ENCODE measurements around the gene POLN. TPM values are rescaled to one million over a fixed set of nuclear protein-coding genes. Genes with fewer than 3 reads are reported as not detected.

POLN gene
- polyA plus RNA-seq, 1 experiment = 0.35 TPM

- Histone ChIP-seq H3K4me3 (ENCODE audit: low read depth, low read length) (no peak overlapping the region), H3K27me3 (ENCODE audit: control insufficient read depth, insufficient read depth, low read length) (peaks cover 19% of the 10 kb centered on the region), H3K9me3 (ENCODE audit: control insufficient read depth, insufficient read depth, low read length) (no peaks in the 10 kb centered on the region), H3K27ac (ENCODE audit: low read depth, low read length) (no peak overlapping the region)
- no peak for DNase-seq (ENCODE audit: low read depth, low spot score)
- POLR2A ChIA-PET = interaction anchor here (0.6 kb wide), 1 partner anchor 322 kb away, joined by 3 read pairs; no protein-coding TSS in a partner anchor
- CTCF ChIA-PET = no interaction called here
- TF ChIP-seq CTCF (IDR thresholded peaks at IDR 0.05; ENCODE audit: low read depth, low read length) = no peak
These were observed 167.3 kb downstream of the POLN start for GRCh38 chr4:2074588-2074987.

GRCh38 chr4:2073808-2074481 lies 168.0 kb downstream of the POLN start:
- DNase-seq (ENCODE audit: low read depth, low spot score) = no peak
- peaks cover 16% of the 10 kb centered on the region for H3K27me3 ChIP-seq (ENCODE audit: control insufficient read depth, insufficient read depth, low read length)
- H3K9me3 ChIP-seq (ENCODE audit: control insufficient read depth, insufficient read depth, low read length) = no peaks in the 10 kb centered on the region
- ChIA-PET CTCF (no interaction called here), POLR2A (no interaction called here)
- H3K27ac ChIP-seq (ENCODE audit: low read depth, low read length) = no peak overlapping the region
- no peak for TF ChIP-seq CTCF (IDR thresholded peaks at IDR 0.05; ENCODE audit: low read depth, low read length)
- H3K4me3 ChIP-seq (ENCODE audit: low read depth, low read length) = no peak overlapping the region

DNA sequence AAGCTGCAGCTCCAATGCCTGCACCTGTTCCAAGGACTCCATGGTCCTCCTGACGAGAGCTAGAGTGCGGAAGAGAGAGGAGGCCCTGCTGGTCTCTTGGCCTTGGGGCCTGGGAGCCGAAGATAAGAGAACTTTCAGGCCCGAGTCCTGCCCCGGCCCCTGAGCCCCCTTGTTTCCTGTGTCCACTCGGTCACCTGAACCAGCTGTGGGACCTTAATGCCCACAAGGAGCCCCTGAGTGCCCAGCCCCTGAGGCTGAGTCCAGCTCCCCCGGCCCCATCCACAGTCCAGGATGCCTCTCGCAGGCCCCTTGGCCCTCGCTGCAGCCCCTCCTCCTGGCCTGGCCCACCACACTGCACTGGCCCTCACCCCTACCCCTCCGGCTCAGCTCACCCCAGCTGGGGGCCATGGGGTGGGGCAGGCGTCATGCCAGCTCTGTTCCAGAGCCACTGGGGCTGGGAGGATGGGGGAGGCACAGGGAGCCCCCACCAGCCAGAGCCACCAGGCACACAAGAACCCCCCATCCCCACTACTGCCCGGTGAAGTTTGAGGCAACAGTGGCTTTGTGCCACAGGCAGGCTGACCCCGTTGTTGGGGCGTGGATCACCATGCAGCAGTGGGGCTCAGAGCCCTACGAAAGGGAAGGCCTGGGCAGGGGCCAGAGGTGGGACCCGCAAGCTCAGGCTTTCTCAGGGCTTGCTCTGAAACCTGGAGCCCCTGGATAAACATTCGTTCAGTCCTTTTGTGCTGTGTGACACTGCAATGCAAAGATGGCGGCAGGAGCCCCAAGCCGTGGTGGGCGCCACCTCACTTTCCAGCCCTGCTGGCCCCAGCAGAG lies 168.7 kb downstream of the POLN start:
- POLR2A ChIA-PET = no interaction called here
- TF ChIP-seq CTCF (IDR thresholded peaks at IDR 0.05; ENCODE audit: low read depth, low read length) = no peak
- Histone ChIP-seq H3K27me3 (ENCODE audit: control insufficient read depth, insufficient read depth, low read length) (peaks cover 14% of the 10 kb centered on the region), H3K4me3 (ENCODE audit: low read depth, low read length) (no peak overlapping the region), H3K27ac (ENCODE audit: low read depth, low read length) (no peak overlapping the region), H3K9me3 (ENCODE audit: control insufficient read depth, insufficient read depth, low read length) (peaks cover 2% of the 10 kb centered on the region; the same call in 1 of the 2 replicates)
- CTCF ChIA-PET = no interaction called here
- DNase-seq (ENCODE audit: low read depth, low spot score) = no peak

DNA sequence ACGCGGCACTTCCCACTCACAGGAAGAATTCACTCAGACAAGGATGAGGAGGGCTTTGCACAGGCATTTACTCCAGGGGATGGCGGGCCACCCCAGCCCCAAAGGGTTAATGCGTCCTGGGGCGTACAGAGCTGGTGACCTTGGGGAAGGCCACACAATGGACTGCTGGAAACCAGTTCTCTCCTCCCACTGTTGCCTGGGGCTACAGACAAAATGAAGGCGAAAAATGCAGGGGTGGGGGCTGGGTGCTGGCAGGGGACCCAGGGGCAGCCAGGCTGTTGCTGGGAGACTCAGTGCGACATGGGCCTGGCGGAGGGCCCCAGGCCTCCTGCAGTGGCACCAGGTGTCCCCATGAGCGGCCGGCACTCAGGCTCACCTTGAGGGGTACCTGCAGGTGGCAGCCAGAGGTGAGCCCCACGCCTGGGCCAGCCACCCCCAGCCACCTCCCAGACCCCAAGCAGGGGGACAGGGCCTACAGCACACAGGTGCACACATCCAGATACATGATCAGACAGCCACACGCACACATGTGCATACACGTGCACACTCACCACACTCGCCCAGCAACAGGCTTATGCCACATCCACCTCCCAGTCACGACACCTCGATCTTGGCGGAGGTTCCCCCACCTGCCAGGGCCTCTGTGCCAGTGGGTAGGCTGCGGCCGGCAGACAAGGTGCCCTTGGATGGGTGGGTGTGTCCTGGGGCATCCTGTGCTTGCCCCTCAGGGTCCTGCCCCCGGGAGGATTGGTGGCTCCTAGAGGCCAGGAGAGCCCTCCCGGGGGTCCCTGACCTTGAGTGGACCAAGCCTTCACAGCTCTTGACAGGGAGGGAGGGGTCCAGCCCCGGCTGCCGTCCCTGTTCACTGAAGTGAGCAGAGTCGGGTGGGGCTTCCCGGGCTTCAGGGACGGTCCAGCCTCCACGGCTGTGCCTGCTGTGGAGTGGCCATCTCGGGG lies 169.7 kb downstream of the POLN start:
- DNase-seq (ENCODE audit: low read depth, low spot score) = no peak
- POLR2A ChIA-PET = no interaction called here
- H3K9me3 ChIP-seq (ENCODE audit: control insufficient read depth, insufficient read depth, low read length) = peaks cover 2% of the 10 kb centered on the region; the same call in 1 of the 2 replicates
- CTCF ChIA-PET = no interaction called here
- H3K4me3 ChIP-seq (ENCODE audit: low read depth, low read length) = no peak overlapping the region
- no peak for TF ChIP-seq CTCF (IDR thresholded peaks at IDR 0.05; ENCODE audit: low read depth, low read length)
- H3K27ac ChIP-seq (ENCODE audit: low read depth, low read length) = no peak overlapping the region
- peaks cover 14% of the 10 kb centered on the region for H3K27me3 ChIP-seq (ENCODE audit: control insufficient read depth, insufficient read depth, low read length)

All from AG04450 (cell line).